ENCODE measurements around the gene GTF2F2. TPM values are rescaled to one million over a fixed set of nuclear protein-coding genes. Genes with fewer than 3 reads are reported as not detected.

Gene GTF2F2
- total and polyA plus RNA-seq, 9 of the 15 experiments (the other 6 are each of a cell fraction or from before 2014, with no cell fraction given), result 19.7 to 44.8 (median 32.4) TPM

- ATAC-seq, result no peak
- H3K9me3 ChIP-seq (replicated peaks; ENCODE audit: control insufficient read depth, insufficient read depth, low read depth, low read length), result no peaks in the 10 kb centered on the region
- H3K9me1 ChIP-seq (ENCODE audit: control insufficient read depth, insufficient read depth, low read length), result no peaks in the 10 kb centered on the region
- H3K27ac ChIP-seq (ENCODE audit: extremely low read depth, low read depth, low read length), result no peak overlapping the region
- no peaks in the 10 kb centered on the region for H4K20me1 ChIP-seq (replicated peaks; ENCODE audit: control insufficient read depth, insufficient read depth, low read length)
- no peaks in the 10 kb centered on the region for H3K79me2 ChIP-seq (ENCODE audit: control insufficient read depth, insufficient read depth, low read length)
- CTCF ChIA-PET (ENCODE audit: low intra/inter-chr PET ratio), result no interaction called here
- intact Hi-C loops (cut with micrococcal nuclease), result no loop called here
- in situ Hi-C loops (cut with MboI), result no loop called here
- FAIRE-seq, result no peak
- no peak overlapping the region for H2AFZ ChIP-seq (ENCODE audit: low read depth, low read length)
- 75% methylated on average over 3 of the region's 4 CpGs for WGBS (ENCODE audit: insufficient coverage, low coverage, missing lambda C conversion rate)
- H3K36me3 ChIP-seq (ENCODE audit: control insufficient read depth, insufficient read depth, low read length), result no peaks in the 10 kb centered on the region
- H3K27me3 ChIP-seq (ENCODE audit: control insufficient read depth in 2 of 2, insufficient read depth in 2 of 2, low read length in 2 of 2), result no peaks in the 10 kb centered on the region
- no peak for DNase-seq (ENCODE audit: extremely low read depth in 1 of 4, low spot score in 3 of 4)
- H3K4me3 ChIP-seq, result no peak overlapping the region
- no peak overlapping the region for H3K4me2 ChIP-seq (ENCODE audit: insufficient read depth, low read length)
- peaks cover 16 to 19% of the 10 kb centered on the region in 2 experiments; a peak in 4 of 5 replicates for H3K4me1 ChIP-seq (replicated peaks in 1 of 2; ENCODE audit: control insufficient read depth in 2 of 2, insufficient read depth in 2 of 2, low read length in 2 of 2)
- peak overlapping the region in 1 of 2 experiments; percentile 68; a peak in 1 of 4 replicates for H3K9ac ChIP-seq (ENCODE audit: insufficient read depth in 1 of 2, low read depth in 2 of 2, low read length in 2 of 2)
- POLR2A ChIA-PET, result interaction anchor here (1.1 kb wide), 1 partner anchor 11 kb away, joined by 3 read pairs; no protein-coding TSS in a partner anchor
- BruUV-seq (replicated peaks), result no TSS peak
- no peak for TF ChIP-seq SMC3 (conservative IDR thresholded peaks at IDR 0.05; ENCODE audit: insufficient read depth, low read depth, low read length)
- no peak for TF ChIP-seq ZNF76 (CRISPR knock-in tag; IDR thresholded peaks at IDR 0.05; ENCODE audit: borderline replicate concordance)
- TF ChIP-seq ZNF316 (IDR thresholded peaks at IDR 0.05), result no peak
- no peak for TF ChIP-seq ZNF512 (tag; IDR thresholded peaks at IDR 0.05)
- TF ChIP-seq ZKSCAN3 (CRISPR knock-in tag; IDR thresholded peaks at IDR 0.05), result no peak
- peak; percentile 39; the same call in 1 of the 2 replicates for TF ChIP-seq ATF3 (IDR thresholded peaks at IDR 0.05)
- no peak for TF ChIP-seq ATF3 (CRISPR knock-in tag; conservative IDR thresholded peaks at IDR 0.05)
- TF ChIP-seq, protein P1, sequence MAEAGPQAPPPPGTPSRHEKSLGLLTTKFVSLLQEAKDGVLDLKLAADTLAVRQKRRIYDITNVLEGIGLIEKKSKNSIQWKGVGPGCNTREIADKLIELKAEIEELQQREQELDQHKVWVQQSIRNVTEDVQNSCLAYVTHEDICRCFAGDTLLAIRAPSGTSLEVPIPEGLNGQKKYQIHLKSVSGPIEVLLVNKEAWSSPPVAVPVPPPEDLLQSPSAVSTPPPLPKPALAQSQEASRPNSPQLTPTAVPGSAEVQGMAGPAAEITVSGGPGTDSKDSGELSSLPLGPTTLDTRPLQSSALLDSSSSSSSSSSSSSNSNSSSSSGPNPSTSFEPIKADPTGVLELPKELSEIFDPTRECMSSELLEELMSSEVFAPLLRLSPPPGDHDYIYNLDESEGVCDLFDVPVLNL (CRISPR knock-in tag; IDR thresholded peaks at IDR 0.05; ENCODE audit: low read depth), result no peak
- TF ChIP-seq ZNF146 (CRISPR knock-in tag; IDR thresholded peaks at IDR 0.05; ENCODE audit: unreplicated experiment), result no peak
- TF ChIP-seq, protein P2, sequence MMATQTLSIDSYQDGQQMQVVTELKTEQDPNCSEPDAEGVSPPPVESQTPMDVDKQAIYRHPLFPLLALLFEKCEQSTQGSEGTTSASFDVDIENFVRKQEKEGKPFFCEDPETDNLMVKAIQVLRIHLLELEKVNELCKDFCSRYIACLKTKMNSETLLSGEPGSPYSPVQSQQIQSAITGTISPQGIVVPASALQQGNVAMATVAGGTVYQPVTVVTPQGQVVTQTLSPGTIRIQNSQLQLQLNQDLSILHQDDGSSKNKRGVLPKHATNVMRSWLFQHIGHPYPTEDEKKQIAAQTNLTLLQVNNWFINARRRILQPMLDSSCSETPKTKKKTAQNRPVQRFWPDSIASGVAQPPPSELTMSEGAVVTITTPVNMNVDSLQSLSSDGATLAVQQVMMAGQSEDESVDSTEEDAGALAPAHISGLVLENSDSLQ (IDR thresholded peaks at IDR 0.05), result peak; percentile 40
- TF ChIP-seq SRSF9 (IDR thresholded peaks at IDR 0.05; ENCODE audit: borderline replicate concordance, low read depth, low read length), result no peak
- TF ChIP-seq MCM2 (IDR thresholded peaks at IDR 0.05; ENCODE audit: low read depth), result no peak
- TF ChIP-seq ZNF589 (CRISPR knock-in tag; IDR thresholded peaks at IDR 0.05; ENCODE audit: low read depth), result no peak
- TF ChIP-seq RAD51 (IDR thresholded peaks at IDR 0.05; ENCODE audit: borderline replicate concordance, low read depth), result no peak
- TF ChIP-seq ZNF12 (CRISPR knock-in tag; IDR thresholded peaks at IDR 0.05), result no peak
- no peak for TF ChIP-seq ZNF785 (CRISPR knock-in tag; IDR thresholded peaks at IDR 0.05)
- TF ChIP-seq TGIF2 (CRISPR knock-in tag; IDR thresholded peaks at IDR 0.05), result no peak
These were observed 205.5 kb downstream of the GTF2F2 start for GRCh38 chr13:45325806-45326205.
